Esophagus squamous epithelium (tissue), 5 donors: Measurements from ENCODE around the gene DAZAP1. TPM values are rescaled to one million over a fixed set of nuclear protein-coding genes. Genes with fewer than 3 reads are reported as not detected.

ENCODE experiments used
- DNase-seq: peaks from one replicate; lab custom pipeline; 2025; lab: John Stamatoyannopoulos, UW
- H3K27ac ChIP-seq, 4 donors: fragments of 200-600 bp; sonication (generic); one replicate each; pipeline ENCODE4 v1.5.1; 2016 to 2019; ENCODE audit warnings: mild to moderate bottlenecking in 1 of 4
- H3K27me3 ChIP-seq, 4 donors: fragments of 200-600 bp; sonication (generic); 1 replicate in 3 of 4; 2 replicates in 1 of 4; pipeline versions ENCODE4 v1.5.1 to v1.6.0; 2017 to 2021; ENCODE audit warnings: antibody characterized with exemption in 1 of 4
- H3K36me3 ChIP-seq, 3 donors: fragments of 200-600 bp; sonication (generic); one replicate each; pipeline ENCODE4 v1.5.1; 2016 to 2019
- H3K4me1 ChIP-seq, 3 donors: fragments of 200-600 bp; sonication (generic); one replicate each; pipeline ENCODE4 v1.5.1; 2017 to 2019
- H3K4me3 ChIP-seq, 4 donors: fragments of 200-600 bp; sonication (generic); 1 replicate in 3 of 4; 2 replicates in 1 of 4; pipeline ENCODE4 v1.5.1; 2016 to 2019; ENCODE audit warnings: mild to moderate bottlenecking in 2 of 4, moderate library complexity in 1 of 4
- H3K9me3 ChIP-seq, 3 donors: fragments of 200-600 bp; sonication (generic); one replicate each; pipeline ENCODE4 v1.5.1; 2016 to 2019
- POLR2A ChIP-seq, 4 donors: fragments of 450-650 bp; IDR thresholded peaks; one replicate each; pipeline ENCODE4 v1.6.1; 2017; ENCODE audit warnings: antibody characterized with exemption in 4 of 4, mild to moderate bottlenecking in 4 of 4, moderate library complexity in 3 of 4
- WGBS, 2 donors: methylation state at CpG; one replicate each; pipeline ENCODE4 v1.1.5; 2018; 5-methylcytosine and 5-hydroxymethylcytosine counted together
- intact Hi-C: fragments of 100-400 bp; cut with DNase I; formaldehyde crosslinking; loops from one replicate; pipeline ENCODE4 v1.15.0; 2022
- total RNA-seq, 4 donors: library from RNA; depleted of rRNA; stranded (reverse); fragments of >200 nt; gene quantifications; one replicate each; pipeline ENCODE4 v1.1.0, GENCODE V29; 2016
- TF ChIP-seq, protein P1 (sequence below), 6 experiments: fragments of 450-650 bp in 4 of 6; fragments of 200-600 bp in 2 of 6; sonication (generic) in 2 of 6; IDR thresholded peaks; one replicate each; pipeline ENCODE4 v1.5.1; 2016 to 2019; ENCODE audit warnings: antibody characterized with exemption in 6 of 6, mild to moderate bottlenecking in 4 of 6, moderate library complexity in 4 of 6
- donor health status: DM: yes; HTN: yes; CAD: no.

Gene DAZAP1
- total RNA-seq, 4 donors from 2014 or later = 60.2 to 76.0 (median 69.0) TPM

DNA sequence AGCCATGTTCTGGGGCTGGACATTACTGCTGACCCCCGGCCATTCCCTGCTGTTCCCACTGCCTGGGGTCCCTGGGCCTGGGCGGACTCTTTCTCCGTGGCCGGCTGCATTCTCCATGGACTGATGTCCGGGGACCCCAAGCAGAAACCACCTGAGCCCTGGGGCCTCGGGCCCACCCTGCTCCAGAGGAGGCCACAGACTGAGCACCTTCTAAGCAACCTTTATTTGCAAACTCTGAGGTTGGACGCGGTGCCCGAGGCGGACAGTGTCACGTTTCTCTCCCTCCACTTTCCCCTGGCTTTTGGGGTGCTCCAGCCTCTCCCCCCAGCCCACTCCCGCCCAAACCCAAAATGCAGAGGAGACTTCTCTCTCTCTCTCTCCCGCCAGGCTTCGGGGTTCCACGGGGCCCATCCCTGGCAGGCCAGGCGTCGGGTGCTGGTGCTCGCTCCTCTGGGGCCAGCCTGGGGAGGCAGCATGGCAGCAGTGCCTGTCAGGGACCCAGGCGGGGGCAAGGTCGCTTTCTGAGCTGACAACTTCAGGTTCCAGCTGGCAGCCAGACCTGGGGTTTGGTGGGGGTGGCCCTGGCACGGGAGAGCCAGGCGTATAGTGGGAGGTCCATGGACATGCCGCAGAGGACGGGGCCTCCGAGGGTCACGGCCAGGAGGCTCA, 74.0 kb downstream of the DAZAP1 start:
- TF ChIP-seq, protein P1, sequence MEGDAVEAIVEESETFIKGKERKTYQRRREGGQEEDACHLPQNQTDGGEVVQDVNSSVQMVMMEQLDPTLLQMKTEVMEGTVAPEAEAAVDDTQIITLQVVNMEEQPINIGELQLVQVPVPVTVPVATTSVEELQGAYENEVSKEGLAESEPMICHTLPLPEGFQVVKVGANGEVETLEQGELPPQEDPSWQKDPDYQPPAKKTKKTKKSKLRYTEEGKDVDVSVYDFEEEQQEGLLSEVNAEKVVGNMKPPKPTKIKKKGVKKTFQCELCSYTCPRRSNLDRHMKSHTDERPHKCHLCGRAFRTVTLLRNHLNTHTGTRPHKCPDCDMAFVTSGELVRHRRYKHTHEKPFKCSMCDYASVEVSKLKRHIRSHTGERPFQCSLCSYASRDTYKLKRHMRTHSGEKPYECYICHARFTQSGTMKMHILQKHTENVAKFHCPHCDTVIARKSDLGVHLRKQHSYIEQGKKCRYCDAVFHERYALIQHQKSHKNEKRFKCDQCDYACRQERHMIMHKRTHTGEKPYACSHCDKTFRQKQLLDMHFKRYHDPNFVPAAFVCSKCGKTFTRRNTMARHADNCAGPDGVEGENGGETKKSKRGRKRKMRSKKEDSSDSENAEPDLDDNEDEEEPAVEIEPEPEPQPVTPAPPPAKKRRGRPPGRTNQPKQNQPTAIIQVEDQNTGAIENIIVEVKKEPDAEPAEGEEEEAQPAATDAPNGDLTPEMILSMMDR (IDR thresholded peaks at IDR 0.05) = no peak
- no peak for TF ChIP-seq POLR2A (IDR thresholded peaks at IDR 0.05)
- Histone ChIP-seq H3K9me3 (no peaks in the 10 kb centered on the region), H3K27ac (no peak overlapping the region), H3K27me3 (no peaks in the 10 kb centered on the region), H3K4me1 (peaks cover 10 to 35% (median 15%) of the 10 kb centered on the region in 3 donors), H3K4me3 (no peak overlapping the region), H3K36me3 (peaks cover 0 to 9% (median 0%) of the 10 kb centered on the region in 3 donors)
- WGBS, 2 donors = 83 to 86% methylated on average over 8 to 11 of the region's 26 CpGs
- intact Hi-C loops = no loop called here
- DNase-seq = no peak

DNA sequence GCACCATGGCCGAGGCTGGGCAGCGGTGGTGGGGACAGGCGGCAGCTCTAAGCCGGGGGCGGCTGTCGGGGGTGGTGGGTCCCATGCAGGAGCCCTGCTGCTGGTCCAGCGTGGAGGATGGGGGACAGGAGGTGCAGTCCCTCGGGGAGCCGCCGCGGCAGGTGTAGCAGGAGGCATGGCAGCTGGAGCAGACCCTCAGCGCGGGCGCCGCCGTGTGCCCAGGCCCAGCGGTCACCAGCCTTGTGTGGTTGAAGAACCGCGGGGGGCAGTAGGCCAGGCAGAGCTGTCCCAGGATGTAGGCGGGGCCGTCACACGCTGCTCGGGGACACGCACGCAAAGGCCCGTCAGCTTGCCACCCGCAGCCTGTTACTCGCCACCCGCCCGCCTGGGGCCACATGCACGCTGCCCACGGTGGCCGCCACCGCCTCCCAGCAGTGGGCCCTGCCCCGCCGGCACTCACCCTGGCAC, 74.5 kb downstream of the DAZAP1 start:
- H3K36me3 ChIP-seq = peaks cover 0 to 4% (median 0%) of the 10 kb centered on the region in 3 donors
- intact Hi-C loops = no loop called here
- H3K27me3 ChIP-seq = no peaks in the 10 kb centered on the region
- H3K9me3 ChIP-seq = no peaks in the 10 kb centered on the region
- 76 to 84% methylated on average over 7 to 17 of the region's 36 CpGs for WGBS, 2 donors
- no peak overlapping the region for H3K4me3 ChIP-seq
- TF ChIP-seq, protein P1 (IDR thresholded peaks at IDR 0.05) = no peak
- no peak for TF ChIP-seq POLR2A (IDR thresholded peaks at IDR 0.05)
- no peak overlapping the region for H3K27ac ChIP-seq
- DNase-seq = no peak
- H3K4me1 ChIP-seq = peaks cover 10 to 29% (median 15%) of the 10 kb centered on the region in 3 donors

DNA sequence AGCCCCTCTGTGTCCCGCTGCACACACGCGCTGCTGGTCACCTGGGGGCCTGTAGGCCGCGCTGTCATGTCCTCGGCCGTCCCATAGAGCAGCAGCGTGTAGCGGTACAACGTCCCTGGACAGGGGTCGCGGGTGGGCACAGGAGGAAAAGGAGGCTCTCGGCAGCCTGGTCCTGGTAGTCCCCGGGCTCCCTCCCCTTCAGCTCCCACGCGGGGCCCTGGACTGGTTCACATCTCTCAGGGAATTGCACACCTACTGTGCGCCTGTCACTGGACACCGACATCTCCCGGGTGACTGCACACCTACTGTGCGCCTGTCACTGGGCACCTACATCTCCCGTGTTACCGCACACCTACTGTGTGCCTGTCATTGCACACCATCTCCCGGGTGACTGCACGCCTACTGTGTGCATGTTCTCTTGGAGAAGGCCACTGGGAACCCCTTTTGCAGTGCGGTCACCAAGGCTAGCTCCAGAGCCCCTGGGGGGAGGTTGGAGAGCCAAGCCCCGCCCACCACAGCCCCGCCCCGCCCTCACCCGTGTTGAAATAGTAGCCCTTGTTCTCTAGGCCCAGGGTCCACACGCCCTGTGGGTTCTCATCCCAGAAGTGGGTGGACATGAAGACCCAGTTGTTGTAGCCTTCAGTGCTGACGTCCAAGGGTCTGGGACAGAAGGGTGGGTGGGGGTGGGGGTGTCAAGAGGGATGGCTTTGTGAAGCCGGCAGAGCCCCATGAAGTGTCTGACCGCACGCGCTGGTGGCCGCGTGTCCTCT, 75.2 kb downstream of the DAZAP1 start:
- 30 to 100% methylated on average over 2 to 6 of the region's 37 CpGs for WGBS, 2 donors
- TF ChIP-seq, protein P1 (IDR thresholded peaks at IDR 0.05) = no peak
- TF ChIP-seq POLR2A (IDR thresholded peaks at IDR 0.05) = no peak

DNA sequence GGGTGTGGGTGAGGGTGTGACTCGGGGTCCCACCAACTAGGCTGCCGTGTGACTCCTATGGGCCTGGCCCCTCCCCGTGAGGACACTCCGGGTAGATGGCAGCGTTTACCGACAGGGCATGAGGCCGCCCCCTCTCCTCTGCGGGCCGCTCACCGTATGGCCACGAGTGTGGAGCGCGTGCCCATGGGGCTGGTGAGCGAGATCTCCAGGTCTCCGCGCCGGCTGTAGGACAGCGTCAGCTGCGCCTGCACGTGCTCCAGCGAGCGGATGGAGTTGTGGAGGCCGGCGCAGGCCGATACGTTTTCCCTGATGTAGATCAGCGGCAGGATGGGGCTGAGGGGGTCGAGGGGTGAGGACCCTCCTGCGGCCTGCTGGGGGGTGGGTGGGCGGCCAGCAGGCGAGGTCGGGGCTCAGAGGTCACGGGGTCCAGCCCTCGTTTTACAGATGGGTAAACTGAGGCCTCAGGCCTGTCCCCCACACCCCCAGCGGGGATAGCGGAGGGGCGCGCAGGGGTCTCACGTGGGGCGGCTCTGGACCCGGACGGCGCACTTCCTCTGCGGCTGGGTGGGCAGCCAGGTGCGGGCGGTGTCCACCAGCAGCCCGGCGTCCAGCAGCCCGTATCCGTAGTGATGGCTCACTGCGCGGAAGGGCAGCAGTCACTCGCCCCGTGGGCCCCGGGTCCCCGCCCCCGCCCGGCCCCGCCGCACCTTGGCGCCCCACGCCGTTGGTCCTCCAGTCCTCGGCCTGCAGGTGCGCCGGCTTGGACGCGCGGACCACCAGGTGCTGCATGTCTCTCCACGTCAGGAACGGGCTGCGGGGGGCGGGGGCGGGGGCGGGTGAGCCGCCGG, 76.0 kb downstream of the DAZAP1 start:
- 90 to 91% methylated on average over 4 to 14 of the region's 77 CpGs for WGBS, 2 donors
- no peak for DNase-seq
- Histone ChIP-seq H3K4me3 (no peak overlapping the region), H3K4me1 (peaks cover under 1 to 15% (median 2%) of the 10 kb centered on the region in 3 donors), H3K27me3 (no peaks in the 10 kb centered on the region), H3K9me3 (no peaks in the 10 kb centered on the region), H3K36me3 (no peaks in the 10 kb centered on the region), H3K27ac (no peak overlapping the region)
- TF ChIP-seq, protein P1 (IDR thresholded peaks at IDR 0.05) = no peak
- no peak for TF ChIP-seq POLR2A (IDR thresholded peaks at IDR 0.05)
- intact Hi-C loops = no loop called here

More for the DNA sequence above, 75.2 kb downstream of the DAZAP1 start:
- Histone ChIP-seq H3K27me3 (no peaks in the 10 kb centered on the region), H3K36me3 (no peaks in the 10 kb centered on the region), H3K4me3 (no peak overlapping the region), H3K27ac (no peak overlapping the region), H3K9me3 (no peaks in the 10 kb centered on the region), H3K4me1 (peaks cover 9 to 23% (median 10%) of the 10 kb centered on the region in 3 donors)
- intact Hi-C loops = no loop called here
- no peak for DNase-seq
